Right lobe of liver (tissue), 4 donors: Measurements from ENCODE around the gene PIGZ.

ENCODE experiments used
- POLR2A ChIP-seq: fragments of 450-650 bp; IDR thresholded peaks from one replicate; pipeline ENCODE4 v1.6.1; 2017; ENCODE audit warnings: antibody characterized with exemption, mild to moderate bottlenecking
- TF ChIP-seq, protein P1 (sequence below), 4 donors: fragments of 200-600 bp in 3 of 4; fragments of 450-650 bp in 1 of 4; IDR thresholded peaks; one replicate each; pipeline versions ENCODE4 v1.5.1 to v1.8.0; 2016 to 2022; ENCODE audit warnings: antibody characterized with exemption in 4 of 4, mild to moderate bottlenecking in 2 of 4
- donor health status: DM: no; HTN: no; CAD: no.
- donor health status: DM: no; HTN: no; CAD: no.
- donor health status: DM: no; HTN: yes; CAD: no.

DNA sequence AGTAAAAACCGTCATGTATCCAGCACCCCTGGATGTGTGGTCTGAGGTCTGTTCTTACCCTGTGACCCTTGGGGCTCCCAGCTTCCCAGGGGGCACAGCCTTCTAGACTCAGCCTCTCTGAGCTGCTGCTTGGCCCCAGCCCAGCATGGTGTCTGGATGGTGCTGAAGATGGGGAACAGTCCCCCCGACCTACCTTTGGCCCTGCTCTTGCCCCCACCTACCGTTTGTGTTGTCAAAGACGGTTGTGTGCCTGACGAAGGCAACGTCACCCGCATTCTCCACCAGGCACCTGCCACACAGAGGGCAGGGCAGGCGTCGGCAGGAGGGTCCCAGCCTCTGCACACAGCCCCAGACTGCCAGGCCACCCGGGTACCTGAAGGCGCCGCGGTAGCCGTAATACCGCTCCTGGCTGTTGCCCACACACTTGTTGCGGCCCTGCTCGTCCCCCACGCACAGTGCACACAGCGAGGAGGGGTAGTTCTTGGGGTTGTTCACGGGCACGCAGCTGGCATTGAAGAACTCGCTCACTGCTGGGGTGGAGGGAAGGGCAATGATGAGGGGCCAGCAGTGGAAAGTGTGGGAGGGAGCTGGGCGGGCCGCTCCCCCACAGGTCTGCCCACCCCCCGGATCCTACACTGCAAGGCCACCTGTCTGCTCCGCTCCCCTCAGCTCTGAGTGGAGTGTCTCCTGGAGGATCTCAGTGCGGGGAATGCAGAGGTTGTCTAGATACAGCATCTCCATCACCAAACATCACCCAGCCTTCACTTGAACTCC, 40.0 kb upstream of the PIGZ start:
- TF ChIP-seq, protein P1, sequence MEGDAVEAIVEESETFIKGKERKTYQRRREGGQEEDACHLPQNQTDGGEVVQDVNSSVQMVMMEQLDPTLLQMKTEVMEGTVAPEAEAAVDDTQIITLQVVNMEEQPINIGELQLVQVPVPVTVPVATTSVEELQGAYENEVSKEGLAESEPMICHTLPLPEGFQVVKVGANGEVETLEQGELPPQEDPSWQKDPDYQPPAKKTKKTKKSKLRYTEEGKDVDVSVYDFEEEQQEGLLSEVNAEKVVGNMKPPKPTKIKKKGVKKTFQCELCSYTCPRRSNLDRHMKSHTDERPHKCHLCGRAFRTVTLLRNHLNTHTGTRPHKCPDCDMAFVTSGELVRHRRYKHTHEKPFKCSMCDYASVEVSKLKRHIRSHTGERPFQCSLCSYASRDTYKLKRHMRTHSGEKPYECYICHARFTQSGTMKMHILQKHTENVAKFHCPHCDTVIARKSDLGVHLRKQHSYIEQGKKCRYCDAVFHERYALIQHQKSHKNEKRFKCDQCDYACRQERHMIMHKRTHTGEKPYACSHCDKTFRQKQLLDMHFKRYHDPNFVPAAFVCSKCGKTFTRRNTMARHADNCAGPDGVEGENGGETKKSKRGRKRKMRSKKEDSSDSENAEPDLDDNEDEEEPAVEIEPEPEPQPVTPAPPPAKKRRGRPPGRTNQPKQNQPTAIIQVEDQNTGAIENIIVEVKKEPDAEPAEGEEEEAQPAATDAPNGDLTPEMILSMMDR (IDR thresholded peaks at IDR 0.05): no peak
- no peak for TF ChIP-seq POLR2A
